ENCODE measurements around the gene TMEM140.
A peak's percentile ranks its signal among the peaks of the same experiment; 100 is the strongest.

Gene TMEM140

DNA sequence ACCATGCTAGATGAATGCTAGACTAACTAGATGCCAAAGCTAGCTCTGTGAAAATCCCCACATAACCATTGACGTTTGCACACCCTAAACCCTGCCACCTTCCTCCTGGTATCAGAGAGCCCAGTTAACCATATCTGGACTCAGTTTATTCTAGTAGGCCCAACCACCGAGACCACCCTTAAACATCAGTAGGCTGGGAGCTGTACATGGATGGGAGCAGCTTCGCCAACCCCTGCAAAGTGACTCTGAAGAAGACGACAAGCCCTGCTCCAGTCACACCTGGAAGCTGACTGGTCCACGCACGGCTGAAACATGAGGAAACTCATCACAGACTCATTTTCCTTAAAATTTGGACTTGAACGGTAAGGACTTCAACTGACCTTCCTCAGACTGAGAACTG is 27.1 kb downstream of the TMEM140 start:
- Histone ChIP-seq H3K27ac (no peak overlapping the region), H3K4me3 (no peak overlapping the region)
- DNase-seq (ENCODE audit: low spot score) = peak; percentile 50
- TF ChIP-seq, protein P1, sequence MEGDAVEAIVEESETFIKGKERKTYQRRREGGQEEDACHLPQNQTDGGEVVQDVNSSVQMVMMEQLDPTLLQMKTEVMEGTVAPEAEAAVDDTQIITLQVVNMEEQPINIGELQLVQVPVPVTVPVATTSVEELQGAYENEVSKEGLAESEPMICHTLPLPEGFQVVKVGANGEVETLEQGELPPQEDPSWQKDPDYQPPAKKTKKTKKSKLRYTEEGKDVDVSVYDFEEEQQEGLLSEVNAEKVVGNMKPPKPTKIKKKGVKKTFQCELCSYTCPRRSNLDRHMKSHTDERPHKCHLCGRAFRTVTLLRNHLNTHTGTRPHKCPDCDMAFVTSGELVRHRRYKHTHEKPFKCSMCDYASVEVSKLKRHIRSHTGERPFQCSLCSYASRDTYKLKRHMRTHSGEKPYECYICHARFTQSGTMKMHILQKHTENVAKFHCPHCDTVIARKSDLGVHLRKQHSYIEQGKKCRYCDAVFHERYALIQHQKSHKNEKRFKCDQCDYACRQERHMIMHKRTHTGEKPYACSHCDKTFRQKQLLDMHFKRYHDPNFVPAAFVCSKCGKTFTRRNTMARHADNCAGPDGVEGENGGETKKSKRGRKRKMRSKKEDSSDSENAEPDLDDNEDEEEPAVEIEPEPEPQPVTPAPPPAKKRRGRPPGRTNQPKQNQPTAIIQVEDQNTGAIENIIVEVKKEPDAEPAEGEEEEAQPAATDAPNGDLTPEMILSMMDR (IDR thresholded peaks at IDR 0.05) = no peak

DNA sequence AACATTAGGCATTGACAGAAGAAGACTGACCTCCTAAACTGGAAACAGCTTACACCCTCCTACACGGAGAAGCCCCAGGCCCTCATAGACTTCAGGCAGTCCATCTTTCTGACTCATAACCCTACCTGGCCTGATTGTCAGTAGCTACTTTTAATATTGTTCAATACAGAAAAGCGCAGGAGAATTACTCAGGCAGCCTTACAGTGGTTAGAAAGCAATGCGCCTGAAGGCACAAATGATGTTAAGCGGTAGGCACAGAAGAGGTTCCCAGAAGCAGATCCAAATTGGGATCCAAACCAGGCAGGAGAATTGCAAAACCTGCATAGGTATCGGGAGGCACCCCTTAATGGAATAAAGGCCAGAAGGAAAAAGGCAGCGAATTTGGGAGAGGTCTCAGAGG is 28.1 kb downstream of the TMEM140 start:
- TF ChIP-seq, protein P1 (IDR thresholded peaks at IDR 0.05) = no peak
- no peak for DNase-seq (ENCODE audit: low spot score)
- Histone ChIP-seq H3K4me3 (no peak overlapping the region), H3K27ac (no peak overlapping the region)

DNA sequence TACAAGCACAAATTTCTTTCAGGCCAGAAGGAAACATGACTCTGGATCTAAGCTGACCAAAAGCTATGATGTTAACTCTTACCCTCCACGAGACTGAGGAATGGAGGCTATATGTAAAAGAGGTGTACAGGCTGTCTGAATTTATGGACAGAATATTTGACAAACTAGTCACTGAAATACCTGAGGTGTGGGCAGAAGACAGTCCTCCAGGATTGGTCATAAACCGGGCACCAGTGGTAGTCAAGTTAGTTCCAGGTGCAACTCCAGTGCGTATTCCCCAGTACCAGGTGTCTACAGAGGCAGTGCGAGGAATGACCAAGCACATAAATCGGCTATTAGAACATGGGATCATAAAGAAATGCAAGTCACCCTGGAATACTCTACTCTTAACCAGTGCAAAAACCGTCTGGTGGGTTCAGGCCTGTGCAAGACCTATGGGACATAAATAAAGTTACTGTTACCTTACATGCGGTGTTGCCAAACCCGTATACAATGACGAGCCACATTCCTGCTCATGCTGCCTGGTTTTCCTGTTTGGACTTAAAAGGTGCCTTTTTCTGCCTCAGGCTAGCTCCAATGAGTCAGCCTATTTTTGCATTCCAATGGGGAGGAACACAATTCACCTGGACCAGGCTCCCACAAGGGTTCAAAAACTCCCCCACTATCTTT is 29.3 kb downstream of the TMEM140 start:
- TF ChIP-seq, protein P1 (IDR thresholded peaks at IDR 0.05) = no peak
- H3K4me3 ChIP-seq = no peak overlapping the region
- DNase-seq (ENCODE audit: low spot score) = no peak
- no peak overlapping the region for H3K27ac ChIP-seq

DNA sequence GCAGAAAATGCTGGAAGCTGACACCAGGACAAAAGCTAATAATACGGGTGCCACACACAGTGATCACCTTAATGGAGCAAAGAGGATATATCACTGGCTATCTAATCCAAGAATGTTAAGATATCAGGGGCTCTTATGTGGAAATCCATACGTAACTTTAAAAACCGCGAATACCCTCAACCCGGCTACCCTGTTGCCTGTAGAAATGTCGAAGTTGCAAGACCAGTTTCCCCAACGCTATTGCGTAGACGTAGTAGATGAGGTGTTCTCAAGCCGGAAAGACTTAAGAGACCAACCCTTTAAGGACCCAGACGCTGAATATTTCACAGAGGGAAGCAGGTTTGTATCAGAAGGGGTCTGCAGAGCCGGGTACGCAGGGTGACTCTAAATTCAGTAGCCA is 30.5 kb downstream of the TMEM140 start:
- no peak overlapping the region for H3K27ac ChIP-seq
- TF ChIP-seq, protein P1 (IDR thresholded peaks at IDR 0.05) = no peak
- no peak for DNase-seq (ENCODE audit: low spot score)
- H3K4me3 ChIP-seq = no peak overlapping the region

DNA sequence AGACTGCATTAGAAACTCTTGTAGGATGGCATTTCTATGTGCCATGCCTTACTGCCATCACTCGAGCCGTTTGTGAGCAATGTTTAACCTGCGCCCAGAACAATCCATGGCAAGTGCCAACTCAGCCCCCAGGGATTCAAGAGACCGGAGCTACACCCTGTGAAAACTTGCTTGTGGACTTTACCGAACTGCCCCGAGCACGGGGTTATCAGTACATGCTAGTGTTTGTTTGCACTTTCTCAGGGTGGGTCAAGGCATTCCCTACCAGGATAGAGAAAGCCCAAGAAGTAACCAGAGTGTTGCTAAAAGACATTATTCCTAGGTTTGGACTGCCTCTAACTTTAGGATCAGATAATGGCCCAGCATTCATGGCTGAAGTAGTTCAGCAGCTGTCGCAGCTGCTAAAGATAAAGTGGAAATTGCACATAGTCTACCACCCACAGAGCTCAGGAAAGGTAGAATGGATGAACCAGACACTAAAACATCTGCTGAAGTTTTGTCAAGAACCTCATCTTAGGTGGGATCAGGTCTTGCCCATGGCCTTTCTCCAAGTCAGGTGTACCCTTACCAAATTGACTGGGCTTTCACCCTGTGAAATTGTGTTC is 31.6 kb downstream of the TMEM140 start:
- H3K4me3 ChIP-seq = no peak overlapping the region
- DNase-seq (ENCODE audit: low spot score) = no peak
- TF ChIP-seq, protein P1 (IDR thresholded peaks at IDR 0.05) = no peak
- peak overlapping the region in 1 of 2 donors; percentile 24 for H3K27ac ChIP-seq

DNA sequence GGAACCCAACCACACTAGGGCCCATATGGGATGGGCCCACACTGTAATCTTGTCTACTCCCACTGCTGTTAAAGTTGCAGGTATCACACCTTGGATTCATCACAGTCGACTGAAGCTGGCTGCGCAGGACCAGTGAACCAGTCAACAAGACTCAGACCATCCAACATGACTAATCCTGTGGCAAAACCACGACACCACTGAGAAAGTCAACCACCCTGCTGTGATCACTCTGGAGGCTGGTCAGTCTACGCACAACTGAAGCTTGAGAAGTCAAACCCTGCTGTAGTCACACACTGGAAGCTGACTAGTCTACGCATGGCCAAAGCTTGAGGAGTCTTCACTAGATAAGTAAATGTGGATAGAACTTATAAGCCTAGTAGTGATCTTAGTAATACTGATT is 32.2 kb downstream of the TMEM140 start:
- no peak overlapping the region for H3K27ac ChIP-seq
- TF ChIP-seq, protein P1 (IDR thresholded peaks at IDR 0.05) = no peak
- DNase-seq (ENCODE audit: low spot score) = no peak
- H3K4me3 ChIP-seq = no peak overlapping the region
